ENCODE measurements around the gene HOXB8. TPM values are rescaled to one million over a fixed set of nuclear protein-coding genes. Genes with fewer than 3 reads are reported as not detected.
A peak's percentile ranks its signal among the peaks of the same experiment; 100 is the strongest.

The HOXB8 gene
- total RNA-seq, 1 experiment from 2014 or later = 45.9 TPM

GRCh38 chr17:48584223-48584741 lies 30.8 kb downstream of the HOXB8 start:
- H3K4me3 ChIP-seq (ENCODE audit: low read depth in 2 of 2, low read length in 2 of 2) = peak overlapping the region; percentile 70 to 99
- no peak; the same call in 1 of the 2 replicates for TF ChIP-seq POLR2AphosphoS5 (IDR thresholded peaks at IDR 0.05; ENCODE audit: low read depth, low read length)
- no peak for TF ChIP-seq CTCF (IDR thresholded peaks at IDR 0.05)
- TF ChIP-seq TCF7L2 (IDR thresholded peaks at IDR 0.05; ENCODE audit: low read depth, low read length) = no peak
- no peak for TF ChIP-seq REST (IDR thresholded peaks at IDR 0.05; ENCODE audit: insufficient read depth in 1 of 2, low read depth in 2 of 2, low read length in 1 of 2)
- H3K4me1 ChIP-seq (ENCODE audit: control insufficient read depth, insufficient read depth, low read length) = peaks cover 76% of the 10 kb centered on the region
- POLR2A ChIA-PET = interaction anchor here (1.4 kb wide), 1 partner anchor 9 kb away, joined by 3 read pairs; the partner anchor contains the start of gene HOXB5
- no peaks in the 10 kb centered on the region for H3K27me3 ChIP-seq (ENCODE audit: control insufficient read depth, insufficient read depth, low read length)
- peak overlapping the region; percentile 99 for H3K27ac ChIP-seq (ENCODE audit: low read length)
- H3K36me3 ChIP-seq (ENCODE audit: control insufficient read depth, insufficient read depth, low read length) = no peaks in the 10 kb centered on the region
- DNase-seq (ENCODE audit: low read depth, low spot score) (no peak), ATAC-seq (no peak)
- CTCF ChIA-PET = interaction anchor here (0.5 to 1.6 kb wide), 2 partner anchors 32 to 321 kb away, joined by 3 to 4 read pairs; no protein-coding TSS in a partner anchor
- intact Hi-C loops (cut with micrococcal nuclease; ENCODE audit: unreplicated experiment) = no loop called here
- BruUV-seq (replicated peaks) = no TSS peak
- H3K9me3 ChIP-seq (ENCODE audit: control insufficient read depth, insufficient read depth, low read depth, low read length) = no peaks in the 10 kb centered on the region
- in situ Hi-C loops (cut with HindIII; ENCODE audit: low pct_unique_long_range_greater_than_20kb, low sequenced_read_pairs) = no loop called here

GRCh38 chr17:48583708-48584222 lies 31.3 kb downstream of the HOXB8 start:
- ChIA-PET CTCF (interaction anchor here (1.6 kb wide), 1 partner anchor 321 kb away, joined by 4 read pairs; no protein-coding TSS in a partner anchor), POLR2A (interaction anchor here (1.4 kb wide), 1 partner anchor 10 kb away, joined by 3 read pairs; the partner anchor contains the start of gene HOXB5)
- no peaks in the 10 kb centered on the region for H3K36me3 ChIP-seq (ENCODE audit: control insufficient read depth, insufficient read depth, low read length)
- H3K9me3 ChIP-seq (ENCODE audit: control insufficient read depth, insufficient read depth, low read depth, low read length) = no peaks in the 10 kb centered on the region
- BruUV-seq (replicated peaks) = no TSS peak
- intact Hi-C loops (cut with micrococcal nuclease; ENCODE audit: unreplicated experiment) = no loop called here
- peak overlapping the region; percentile 99 for H3K27ac ChIP-seq (ENCODE audit: low read length)
- peak overlapping the region; percentile 70 to 99 for H3K4me3 ChIP-seq (ENCODE audit: low read depth in 2 of 2, low read length in 2 of 2)
- H3K4me1 ChIP-seq (ENCODE audit: control insufficient read depth, insufficient read depth, low read length) = peaks cover 76% of the 10 kb centered on the region
- no peak for TF ChIP-seq TCF7L2 (IDR thresholded peaks at IDR 0.05; ENCODE audit: low read depth, low read length)
- no peak for TF ChIP-seq POLR2AphosphoS5 (IDR thresholded peaks at IDR 0.05; ENCODE audit: low read depth, low read length)
- no peak for TF ChIP-seq CTCF (IDR thresholded peaks at IDR 0.05)
- TF ChIP-seq SIN3A (IDR thresholded peaks at IDR 0.05; ENCODE audit: borderline replicate concordance, insufficient read depth, low read depth, low read length) = no peak
- no peak for DNase-seq (ENCODE audit: low read depth, low spot score)
- no peak for ATAC-seq
- in situ Hi-C loops (cut with HindIII; ENCODE audit: low pct_unique_long_range_greater_than_20kb, low sequenced_read_pairs) = no loop called here
- no peaks in the 10 kb centered on the region for H3K27me3 ChIP-seq (ENCODE audit: control insufficient read depth, insufficient read depth, low read length)
